ENCODE data around the gene MTMR11. TPM values are rescaled to one million over a fixed set of nuclear protein-coding genes. Genes with fewer than 3 reads are reported as not detected.

Gene MTMR11
- total RNA-seq, 1 experiment from 2014 or later = 7.1 TPM

GRCh38 chr1:149885339-149886120, 51.1 kb downstream of the MTMR11 start (continued):
- peak; percentile 92 for TF ChIP-seq ZNF425 (CRISPR knock-in tag; conservative IDR thresholded peaks at IDR 0.05)
- no peak for TF ChIP-seq HMGA2 (CRISPR knock-in tag; IDR thresholded peaks at IDR 0.05)
- TF ChIP-seq TP53 (CRISPR knock-in tag; IDR thresholded peaks at IDR 0.05) = no peak
- peak; percentile 98 for TF ChIP-seq AR (CRISPR knock-in tag; IDR thresholded peaks at IDR 0.05)
- peak; percentile 75 for TF ChIP-seq ARID4B (CRISPR knock-in tag; IDR thresholded peaks at IDR 0.05; ENCODE audit: borderline replicate concordance)
- TF ChIP-seq NFYB (CRISPR knock-in tag; conservative IDR thresholded peaks at IDR 0.05; ENCODE audit: low read depth) = no peak

- no peak for DNase-seq (ENCODE audit: low spot score)
- ATAC-seq = no peak
- no peak for TF ChIP-seq CREM (CRISPR knock-in tag; IDR thresholded peaks at IDR 0.05)
- no peak for TF ChIP-seq HMGA2 (CRISPR knock-in tag; IDR thresholded peaks at IDR 0.05)
- TF ChIP-seq ZNF416 (CRISPR knock-in tag; IDR thresholded peaks at IDR 0.05) = no peak
- TF ChIP-seq ELF4 (CRISPR knock-in tag; IDR thresholded peaks at IDR 0.05; ENCODE audit: low read depth) = no peak
- TF ChIP-seq TEAD1 (CRISPR knock-in tag; IDR thresholded peaks at IDR 0.05) = no peak
- no peak for TF ChIP-seq ATF2 (CRISPR knock-in tag; IDR thresholded peaks at IDR 0.05; ENCODE audit: borderline replicate concordance, low read depth)
- no peak for TF ChIP-seq JAZF1 (CRISPR knock-in tag; IDR thresholded peaks at IDR 0.05)
- no peak for TF ChIP-seq ZBTB21 (CRISPR knock-in tag; IDR thresholded peaks at IDR 0.05; ENCODE audit: borderline replicate concordance)
- TF ChIP-seq GTF2I (CRISPR knock-in tag; conservative IDR thresholded peaks at IDR 0.05) = no peak
- ChIA-PET CTCF (interaction anchor here (1.3 to 1.8 kb wide), 2 partner anchors 281 to 303 kb away, joined by 5 to 6 read pairs; no protein-coding TSS in a partner anchor), POLR2A (interaction anchor here (1.0 to 6.1 kb wide), 7 partner anchors 15 to 278 kb away, joined by 3 to 51 read pairs (median 27); partner anchors contain the start of genes BOLA1, OTUD7B and VPS45)
- Mint-ChIP-seq H3K9me3 (no peaks in the 10 kb centered on the region), H3K27me3 (ENCODE audit: low read depth) (no peaks in the 10 kb centered on the region), H3K4me3 (no peak overlapping the region), H3K4me1 (peaks cover 3% of the 10 kb centered on the region), H3K27ac (no peak overlapping the region), H3K36me3 (no peaks in the 10 kb centered on the region)
Measured at GRCh38 chr1:149884433-149885338, 52.0 kb downstream of the MTMR11 start.
